KOPT-K1 (cell line): ENCODE results near the gene OR10J5.
"Not testable (repeated sequence)": the region's sequence is repeated elsewhere in the genome, so short reads cannot be mapped to it uniquely, and the experiment has no call there.

Source experiments
- H3K27ac ChIP-seq: fragments of 200-600 bp; sonication (generic); 2 replicates; pipeline ENCODE4 v1.5.1; 2016; ENCODE audit warnings: antibody characterized with exemption, mild to moderate bottlenecking, low read depth, low read length; ENCODE audit not compliant: poor library complexity, severe bottlenecking
- H3K36me3 ChIP-seq: fragments of 200-600 bp; sonication (generic); 2 replicates; pipeline ENCODE4 v1.5.1; 2017; ENCODE audit warnings: antibody characterized with exemption, mild to moderate bottlenecking, low read length, moderate library complexity; ENCODE audit not compliant: insufficient read depth
- H3K9me3 ChIP-seq: fragments of 200-600 bp; sonication (generic); 2 replicates; pipeline ENCODE4 v1.5.1; 2017; ENCODE audit warnings: antibody characterized with exemption, low read length, mild to moderate bottlenecking; ENCODE audit not compliant: insufficient read depth, poor library complexity, severe bottlenecking

The OR10J5 gene

DNA sequence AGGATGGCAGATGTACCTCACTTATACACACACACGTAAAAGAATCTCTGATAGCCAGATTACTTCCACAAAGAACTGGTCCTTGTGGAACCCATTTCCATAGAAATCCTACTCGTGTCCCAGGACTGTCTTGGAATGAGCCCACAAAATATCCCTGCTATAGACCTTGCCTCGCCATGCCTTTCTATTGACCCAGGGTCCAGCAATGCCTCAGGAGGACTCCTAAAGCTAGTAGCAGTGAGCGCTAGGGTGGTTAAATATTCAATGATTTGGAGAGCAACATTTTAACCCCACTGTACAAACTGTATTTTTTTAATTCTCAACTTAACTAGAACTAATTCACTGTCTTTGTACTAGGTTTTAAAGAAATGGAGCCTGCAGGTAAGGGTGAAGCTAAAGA, 26.9 kb downstream of the OR10J5 start:
- H3K27ac ChIP-seq: no peak overlapping the region
- no peaks in the 10 kb centered on the region for H3K9me3 ChIP-seq
- H3K36me3 ChIP-seq: no peaks in the 10 kb centered on the region

GRCh38 chr1:159505676-159506075, 30.1 kb downstream of the OR10J5 start:
- H3K9me3 ChIP-seq: no peaks in the 10 kb centered on the region
- H3K36me3 ChIP-seq: no peaks in the 10 kb centered on the region

DNA sequence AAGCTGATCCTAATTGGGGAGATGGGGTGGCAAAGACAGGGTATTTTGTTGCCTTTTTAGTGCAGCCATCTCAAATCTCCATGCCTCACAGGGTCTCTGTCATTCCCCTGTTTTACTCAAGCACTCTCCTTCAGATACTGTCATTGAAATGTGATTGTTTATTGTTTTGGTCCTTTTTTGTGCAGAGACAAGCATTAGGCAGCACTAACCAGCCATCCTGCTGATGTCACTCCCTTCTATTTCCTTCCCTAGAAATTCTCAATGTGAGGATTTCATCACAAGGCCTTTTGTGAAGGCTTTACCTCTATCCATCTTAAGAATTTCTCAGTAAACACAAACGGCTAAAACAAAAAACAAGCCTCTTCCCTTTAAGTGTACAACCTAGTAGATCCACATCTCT, 34.7 kb downstream of the OR10J5 start:
- Histone ChIP-seq H3K36me3 (no peaks in the 10 kb centered on the region), H3K27ac (no peak overlapping the region), H3K9me3 (peaks cover 5% of the 10 kb centered on the region)

More at GRCh38 chr1:159505676-159506075, 30.1 kb downstream of the OR10J5 start:
- H3K27ac ChIP-seq: no peak overlapping the region

- H3K36me3 ChIP-seq, H3K27ac ChIP-seq, H3K9me3 ChIP-seq: not testable (repeated sequence)
Measured at GRCh38 chr1:159494513-159495210, 41.1 kb downstream of the OR10J5 start.

DNA sequence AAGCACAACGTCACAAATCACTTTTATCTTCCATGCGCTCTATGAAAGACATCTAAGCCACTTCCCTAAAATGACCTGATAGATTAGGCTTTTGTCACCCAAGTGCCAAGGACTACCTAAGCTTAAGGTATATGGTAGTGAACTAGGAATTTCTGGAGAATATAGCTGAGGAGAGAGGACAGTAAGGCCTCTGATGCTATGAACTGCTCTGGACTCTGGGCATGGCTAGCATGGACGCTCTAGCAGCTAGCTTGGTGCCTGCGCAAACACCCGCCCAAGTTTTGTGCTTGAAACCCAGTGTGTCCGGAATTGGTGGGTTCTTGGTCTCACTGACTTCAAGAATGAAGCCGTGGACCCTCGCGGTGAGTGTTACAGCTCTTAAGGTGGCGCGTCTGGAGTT, 42.5 kb downstream of the OR10J5 start:
- H3K27ac ChIP-seq: no peak overlapping the region
- no peaks in the 10 kb centered on the region for H3K36me3 ChIP-seq
- H3K9me3 ChIP-seq: no peaks in the 10 kb centered on the region

- no peak overlapping the region for H3K27ac ChIP-seq
Measured at GRCh38 chr1:159492575-159493323, 43.1 kb downstream of the OR10J5 start.

More at GRCh38 chr1:159492575-159493323, 43.1 kb downstream of the OR10J5 start:
- no peaks in the 10 kb centered on the region for H3K9me3 ChIP-seq
- H3K36me3 ChIP-seq: no peaks in the 10 kb centered on the region
